ENCODE data around the gene GRAP2.

GRAP2 gene

DNA sequence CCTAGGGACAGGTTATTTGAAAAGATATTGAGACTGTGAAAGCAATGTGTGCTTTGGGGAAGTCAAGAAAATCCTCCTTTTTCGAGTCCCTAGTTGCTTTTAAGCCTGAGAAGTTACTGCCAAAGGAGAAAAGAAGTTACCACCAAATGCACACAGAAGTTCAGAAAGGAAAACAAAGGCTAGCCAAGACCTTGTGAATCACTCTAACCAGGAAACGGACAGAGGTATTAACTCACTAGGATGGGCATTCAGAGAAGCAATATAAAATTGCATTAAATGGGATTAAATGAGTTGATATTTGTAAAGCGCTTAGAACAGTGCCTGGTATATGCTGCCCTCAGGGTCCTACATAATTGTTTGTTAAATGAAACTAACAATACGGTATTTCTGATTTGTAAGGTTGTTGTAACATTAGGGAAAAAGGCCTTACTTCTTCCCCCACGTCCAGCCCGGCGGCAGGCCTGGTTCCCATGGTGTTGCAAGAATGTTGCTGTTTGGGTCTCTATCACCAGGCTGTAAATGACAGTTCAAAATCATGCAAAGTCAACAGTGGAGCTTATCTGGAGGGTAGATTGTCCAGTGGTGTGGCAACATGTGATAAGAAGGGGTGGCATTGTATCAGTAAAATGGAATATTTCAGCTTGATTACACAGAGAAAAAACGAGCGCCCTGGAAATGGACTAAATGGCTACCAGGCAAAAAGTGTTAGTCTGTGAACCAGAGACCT lies 66.4 kb downstream of the GRAP2 start:
- peak; percentile 90 to 97 for DNase-seq
- peak; percentile 53 for TF ChIP-seq POLR2A (IDR thresholded peaks at IDR 0.05; ENCODE audit: low read length)
- TF ChIP-seq GATA1 (IDR thresholded peaks at IDR 0.05; ENCODE audit: low read depth, low read length) = peak; percentile 80

- TF ChIP-seq POLR2A (IDR thresholded peaks at IDR 0.05; ENCODE audit: low read length) (no peak), GATA1 (IDR thresholded peaks at IDR 0.05; ENCODE audit: low read depth, low read length) (no peak)
- DNase-seq = no peak
Measured at GRCh38 chr22:39967996-39968972, 67.4 kb downstream of the GRAP2 start.

DNA sequence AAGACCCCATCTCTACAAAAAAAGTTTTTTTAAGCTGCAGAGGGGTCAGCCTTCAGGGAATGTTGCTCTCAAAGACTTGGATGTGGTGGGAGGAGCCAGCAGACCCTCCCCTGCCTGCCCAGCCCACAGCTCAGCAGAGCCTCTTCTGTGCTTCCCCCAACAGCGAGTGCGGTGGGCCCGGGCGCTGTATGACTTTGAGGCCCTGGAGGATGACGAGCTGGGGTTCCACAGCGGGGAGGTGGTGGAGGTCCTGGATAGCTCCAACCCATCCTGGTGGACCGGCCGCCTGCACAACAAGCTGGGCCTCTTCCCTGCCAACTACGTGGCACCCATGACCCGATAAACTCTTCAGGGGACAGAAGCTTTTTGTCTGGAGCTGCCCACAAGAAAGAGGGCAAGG lies 69.9 kb downstream of the GRAP2 start:
- TF ChIP-seq POLR2A (IDR thresholded peaks at IDR 0.05; ENCODE audit: low read length) (no peak), GATA1 (IDR thresholded peaks at IDR 0.05; ENCODE audit: low read depth, low read length) (no peak)
- no peak for DNase-seq

DNA sequence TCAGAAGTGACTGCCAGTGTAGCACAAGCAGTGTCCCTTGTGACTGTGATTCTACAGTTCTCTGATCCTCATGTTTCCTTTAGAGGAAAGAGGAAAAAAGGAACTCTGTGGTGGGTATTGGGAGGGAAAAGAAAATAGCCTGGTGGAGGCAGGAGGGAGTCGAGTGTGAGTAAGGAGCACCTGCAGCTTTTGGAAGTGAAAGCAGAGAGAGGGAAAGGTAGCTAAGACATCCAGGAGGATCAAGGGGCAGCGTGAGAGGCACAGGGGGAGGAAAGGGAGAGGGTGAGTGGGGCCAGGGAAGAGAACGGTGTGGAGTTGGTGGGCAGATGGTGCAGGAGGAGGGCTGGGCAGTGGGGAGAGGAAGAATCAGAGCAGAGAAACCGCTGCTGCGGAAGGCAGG lies 71.8 kb downstream of the GRAP2 start:
- DNase-seq = no peak
- TF ChIP-seq GATA1 (IDR thresholded peaks at IDR 0.05; ENCODE audit: low read depth, low read length) = no peak
- TF ChIP-seq POLR2A (IDR thresholded peaks at IDR 0.05; ENCODE audit: low read length) = no peak

DNA sequence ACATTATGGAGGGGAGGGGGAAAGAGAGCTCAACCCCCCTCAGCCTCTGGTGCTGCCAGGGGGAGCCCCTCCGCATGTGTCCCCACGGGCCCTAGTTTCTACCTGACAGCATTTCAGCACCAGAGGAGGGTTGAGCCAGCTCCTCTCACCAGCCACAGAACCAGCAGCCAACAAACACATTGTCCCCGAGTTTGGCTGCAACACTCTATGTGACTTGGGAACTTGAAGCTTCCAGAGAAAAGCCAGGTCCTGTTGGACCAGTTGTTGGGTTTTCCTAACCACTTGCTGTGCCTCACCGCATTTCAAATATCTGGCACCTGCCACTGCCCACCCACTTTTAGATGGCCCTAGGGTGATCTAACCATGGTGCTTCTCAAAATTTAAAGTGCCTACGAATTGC lies 72.8 kb downstream of the GRAP2 start:
- TF ChIP-seq GATA1 (IDR thresholded peaks at IDR 0.05; ENCODE audit: low read depth, low read length) = no peak
- TF ChIP-seq POLR2A (IDR thresholded peaks at IDR 0.05; ENCODE audit: low read length) = no peak
- no peak for DNase-seq

DNA sequence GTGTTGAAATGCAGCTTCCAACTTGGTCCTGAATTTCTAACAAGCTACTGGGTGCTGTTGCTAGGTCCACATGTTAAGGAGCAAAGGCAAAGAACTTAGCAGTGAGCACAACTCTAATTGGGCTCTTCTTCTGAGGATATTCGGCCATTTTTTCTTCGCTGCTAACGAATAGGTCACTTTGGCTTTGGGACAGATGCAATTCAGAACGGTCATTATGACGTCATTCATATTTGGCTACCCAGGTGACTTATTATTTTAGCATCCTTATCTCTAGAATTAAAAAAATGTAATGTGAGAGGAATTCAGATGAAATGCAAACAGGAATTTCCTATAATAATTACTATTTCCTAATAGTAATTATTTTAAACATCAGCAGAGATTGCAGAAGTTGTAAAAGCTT lies 73.2 kb downstream of the GRAP2 start:
- no peak for TF ChIP-seq POLR2A (IDR thresholded peaks at IDR 0.05; ENCODE audit: low read length)
- no peak for TF ChIP-seq GATA1 (IDR thresholded peaks at IDR 0.05; ENCODE audit: low read depth, low read length)
- no peak for DNase-seq

- TF ChIP-seq GATA1 (IDR thresholded peaks at IDR 0.05; ENCODE audit: low read depth, low read length) = no peak
- TF ChIP-seq POLR2A (IDR thresholded peaks at IDR 0.05; ENCODE audit: low read length) = no peak
- no peak for DNase-seq
Measured at GRCh38 chr22:39979048-39979447, 78.2 kb downstream of the GRAP2 start.

DNA sequence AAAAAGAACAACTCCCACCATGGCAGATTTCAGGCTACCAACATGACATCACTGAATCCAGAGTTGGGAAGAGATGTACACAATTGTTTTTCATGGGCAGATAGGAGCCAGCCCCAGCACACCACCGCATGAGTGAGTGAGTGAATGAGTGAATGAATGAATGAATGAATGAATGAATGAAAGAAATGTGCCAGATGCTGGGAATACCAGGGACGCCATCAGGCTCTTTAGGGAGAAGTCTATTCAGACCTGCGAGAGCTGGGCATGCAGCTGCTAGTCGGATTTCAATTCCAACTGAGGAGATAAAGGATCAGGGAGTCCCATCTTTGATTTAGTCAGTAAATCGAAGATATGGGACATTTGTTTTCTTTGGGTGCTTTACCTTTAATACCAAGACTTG lies 78.6 kb downstream of the GRAP2 start:
- no peak for TF ChIP-seq POLR2A (IDR thresholded peaks at IDR 0.05; ENCODE audit: low read length)
- DNase-seq = no peak

DNA sequence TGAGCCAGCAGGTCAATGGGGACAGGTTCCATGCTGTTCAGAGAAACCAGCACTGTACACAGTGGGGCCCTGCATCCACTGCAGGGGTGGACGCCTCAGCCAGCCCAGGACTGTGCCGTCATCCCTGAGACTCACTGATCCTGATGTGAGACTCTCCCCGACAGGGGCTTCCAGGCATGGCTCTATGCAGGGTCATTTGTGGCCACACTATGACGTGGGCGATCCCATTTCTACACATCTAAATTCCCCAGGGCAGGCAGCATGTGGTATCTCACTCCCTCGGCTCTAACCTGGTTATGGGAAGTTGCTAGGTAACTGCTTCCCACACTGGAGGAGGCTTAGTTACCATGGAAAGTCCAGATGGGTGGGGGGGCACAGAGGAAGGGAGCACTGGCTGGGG lies 79.7 kb downstream of the GRAP2 start:
- no peak for DNase-seq
- TF ChIP-seq POLR2A (IDR thresholded peaks at IDR 0.05; ENCODE audit: low read length) (no peak), GATA1 (IDR thresholded peaks at IDR 0.05; ENCODE audit: low read depth, low read length) (no peak)

- no peak for DNase-seq
- TF ChIP-seq POLR2A (IDR thresholded peaks at IDR 0.05; ENCODE audit: low read length) = no peak
Measured at GRCh38 chr22:39983346-39983745, 82.5 kb downstream of the GRAP2 start.

- no peak for TF ChIP-seq POLR2A (IDR thresholded peaks at IDR 0.05; ENCODE audit: low read length)
- TF ChIP-seq GATA1 (IDR thresholded peaks at IDR 0.05; ENCODE audit: low read depth, low read length) = no peak
- DNase-seq = peak in 1 of 2 experiments; percentile 25
Measured at GRCh38 chr22:39984006-39984405, 83.1 kb downstream of the GRAP2 start.

DNA sequence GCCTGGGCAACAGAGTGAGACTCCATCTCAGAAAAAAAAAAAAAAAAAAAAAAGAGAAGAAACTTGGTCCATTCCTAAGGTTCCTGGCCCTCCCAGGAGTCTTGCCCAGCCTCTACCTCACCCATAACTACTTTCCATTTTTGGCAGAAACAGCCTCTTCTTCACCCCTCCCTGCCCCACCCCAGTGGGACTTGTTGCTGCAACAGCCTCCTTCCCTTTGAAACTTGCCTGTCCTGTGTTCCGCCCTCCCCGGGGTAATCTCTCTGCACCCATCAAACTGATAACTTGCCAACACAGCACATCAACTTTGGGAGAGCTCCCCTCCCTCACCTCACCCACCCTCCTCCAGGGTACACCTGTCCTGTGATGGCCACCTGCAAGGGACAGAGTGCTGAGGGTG lies 83.9 kb downstream of the GRAP2 start:
- DNase-seq = peak; percentile 76 to 87
- TF ChIP-seq GATA1 (IDR thresholded peaks at IDR 0.05; ENCODE audit: low read depth, low read length) = no peak
- TF ChIP-seq POLR2A (IDR thresholded peaks at IDR 0.05; ENCODE audit: low read length) = no peak

DNA sequence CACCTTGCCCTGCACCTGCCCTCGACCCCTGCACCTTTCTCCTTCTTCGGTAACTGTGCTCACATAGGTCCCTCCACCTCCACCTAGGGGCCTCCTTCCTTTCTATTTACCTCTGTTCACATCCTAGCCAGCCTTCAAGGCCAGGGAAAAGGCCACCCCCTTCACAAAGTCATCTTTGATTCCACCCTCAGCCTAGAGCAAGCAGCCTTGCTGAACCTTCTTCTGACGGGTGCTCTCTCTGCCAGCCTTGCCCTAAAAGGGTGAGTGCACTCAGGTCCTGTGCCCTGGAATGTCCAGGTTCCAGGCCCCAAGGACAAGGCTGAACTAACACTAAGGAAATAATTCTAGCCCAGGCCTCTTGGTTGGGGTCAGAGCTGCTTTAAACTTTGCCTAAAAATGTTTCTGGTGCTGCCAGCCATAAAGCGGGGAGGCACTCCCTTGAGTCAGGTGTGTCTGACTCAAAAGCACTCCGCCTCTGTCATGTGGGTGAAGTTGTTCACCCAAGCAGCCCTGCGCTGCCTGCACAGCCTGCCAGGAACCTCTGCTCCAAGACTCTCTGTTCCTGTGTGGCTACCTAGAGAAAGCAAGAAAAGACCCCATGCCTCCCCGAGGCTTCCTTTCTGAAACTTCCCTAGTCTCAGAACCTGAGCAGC lies 84.6 kb downstream of the GRAP2 start:
- TF ChIP-seq GATA1 (IDR thresholded peaks at IDR 0.05; ENCODE audit: low read depth, low read length) = no peak
- TF ChIP-seq POLR2A (IDR thresholded peaks at IDR 0.05; ENCODE audit: low read length) = no peak
- no peak for DNase-seq

Data from erythroblast (primary cell).